GM12878 (cell line): ENCODE data around the gene HNRNPLL. TPM values are rescaled to one million over a fixed set of nuclear protein-coding genes. Genes with fewer than 3 reads are reported as not detected.

Source experiments
- ATAC-seq: fragments of 200-7000 bp; cut with Tn5 transposase; 3 replicates; pipeline ENCODE4 v1.9.1; 2020; ENCODE audit warnings: mild to moderate bottlenecking, moderate library complexity
- BruUV-seq: library from RNA; stranded (reverse); fragments of 400-500 nt; replicated peaks from 2 replicates; lab custom pipeline; 2021; lab: Mats Ljungman, UMichigan
- CTCF ChIA-PET: fragments of 300-600 bp; sonication (Branson Sonifier 250); formaldehyde crosslinking; extraction: SDS; loops from one replicate; lab custom pipeline; 2021; ENCODE audit warnings: inconsistent platforms; lab: Yijun Ruan, JAX
- POLR2A ChIA-PET: fragments of 350-600 bp; formaldehyde crosslinking; extraction: SDS; loops from one replicate; lab custom pipeline; 2021; ENCODE audit warnings: inconsistent platforms; lab: Charles Lee
- RAD21 ChIA-PET: fragments of 300-600 bp; sonication (Branson Sonifier 250); formaldehyde crosslinking; loops from one replicate; lab custom pipeline; 2023; ENCODE audit warnings: antibody characterized with exemption; ENCODE audit not compliant: unreplicated experiment; lab: Charles Lee
- SMC1A ChIA-PET: fragments of 300-600 bp; sonication (Branson Sonifier 250); formaldehyde crosslinking; loops from one replicate; lab custom pipeline; 2023; ENCODE audit not compliant: unreplicated experiment, uncharacterized antibody; lab: Charles Lee
- DNase-seq: peaks from one replicate; pipeline ENCODE4 v3.0.0-alpha.2; 2011; ENCODE audit warnings: low read depth, low spot score
- FAIRE-seq: peaks from 3 replicates; lab custom pipeline; 2011; peaks lifted over from hg19 to GRCh38; lab: Jason Lieb, UNC
- H2AFZ ChIP-seq: 2 replicates; pipeline ENCODE4 v1.6.0; 2011; ENCODE audit warnings: low read depth, low read length, control low read depth; ENCODE audit not compliant: control insufficient read depth
- H3K27ac ChIP-seq: 2 replicates; pipeline ENCODE4 v1.5.1; 2011; ENCODE audit warnings: control low read depth; ENCODE audit not compliant: control insufficient read depth, insufficient read depth
- H3K27me3 ChIP-seq, 2 experiments: replicated peaks in 1 of 2; 2 replicates each; pipeline versions ENCODE4 v1.6.0 to v1.6.1; 2011; ENCODE audit warnings: low read length in 1 of 2; ENCODE audit not compliant: control insufficient read depth in 2 of 2, insufficient read depth in 2 of 2
- H3K36me3 ChIP-seq, 2 experiments: 2 replicates each; pipeline ENCODE4 v1.5.1; 2011; ENCODE audit warnings: low read length in 1 of 2; ENCODE audit not compliant: control insufficient read depth in 2 of 2, insufficient read depth in 2 of 2
- H3K4me1 ChIP-seq: 2 replicates; pipeline ENCODE4 v1.6.1; 2011; ENCODE audit warnings: mild to moderate bottlenecking, low read length, moderate library complexity, mixed read lengths; ENCODE audit not compliant: control insufficient read depth, insufficient read depth
- H3K4me2 ChIP-seq: 2 replicates; pipeline ENCODE4 v1.6.0; 2011; ENCODE audit warnings: control low read depth; ENCODE audit not compliant: control insufficient read depth, insufficient read depth
- H3K4me3 ChIP-seq: fragments of 200-600 bp; sonication (generic); 2 replicates; pipeline ENCODE4 v1.5.1; 2016
- H3K79me2 ChIP-seq: 2 replicates; pipeline ENCODE4 v1.6.0; 2011; ENCODE audit warnings: low read length; ENCODE audit not compliant: control insufficient read depth, insufficient read depth
- H3K9ac ChIP-seq: 2 replicates; pipeline ENCODE4 v1.8.0; 2011; ENCODE audit warnings: low read length, control low read depth, mixed read lengths; ENCODE audit not compliant: control insufficient read depth, insufficient read depth
- H3K9me3 ChIP-seq: replicated peaks from 3 replicates; pipeline ENCODE4 v1.5.1; 2011; ENCODE audit warnings: mild to moderate bottlenecking, low read length; ENCODE audit not compliant: control insufficient read depth, insufficient read depth
- H4K20me1 ChIP-seq: 2 replicates; pipeline ENCODE4 v1.6.0; 2011; ENCODE audit not compliant: control insufficient read depth, insufficient read depth
- CHD1 ChIP-seq: IDR thresholded peaks from 2 replicates; pipeline ENCODE4 v1.6.1; 2012; ENCODE audit warnings: low read depth, low read length, improper control_type of control experiment
- FOXM1 ChIP-seq: IDR thresholded peaks from 2 replicates; pipeline ENCODE4 v1.6.1; 2012; ENCODE audit warnings: low read depth, mild to moderate bottlenecking, inconsistent platforms, low read length, moderate library complexity
- RAD21 ChIP-seq: IDR thresholded peaks from 2 replicates; pipeline ENCODE4 v1.6.1; 2011; ENCODE audit warnings: mild to moderate bottlenecking, low read depth, low read length, moderate library complexity; ENCODE audit not compliant: insufficient read depth
- TCF7 ChIP-seq: IDR thresholded peaks from 2 replicates; pipeline ENCODE4 v1.6.1; 2014; ENCODE audit warnings: antibody characterized with exemption, borderline replicate concordance
- ZNF274 ChIP-seq: IDR thresholded peaks from one replicate; pipeline ENCODE4 v1.8.0; 2011; ENCODE audit not compliant: insufficient read length, insufficient read depth
- WGBS: methylation state at CpG from one replicate; pipeline ENCODE4 v1.1.6; 2016; ENCODE audit warnings: low lambda C conversion rate; ENCODE audit not compliant: insufficient replicate concordance, insufficient coverage; ENCODE audit errors: missing lambda C conversion rate; 5-methylcytosine and 5-hydroxymethylcytosine counted together
- in situ Hi-C: fragments of 300-500 bp; cut with MboI; formaldehyde crosslinking; loops from 9 replicates; pipeline ENCODE4 v1.14.3; 2018; ENCODE audit warnings: mixed read lengths
- intact Hi-C: fragments of 100-400 bp; cut with micrococcal nuclease; formaldehyde crosslinking; loops from one replicate; pipeline ENCODE4 v1.14.2; 2022; ENCODE audit not compliant: unreplicated experiment
- polyA plus RNA-seq, 11 experiments: library from polyadenylated mRNA; depleted of rRNA in 4 of 11; unstranded in 6 of 11; stranded (reverse) in 5 of 11; fragments of >200 nt; fragmentation: Nextera tagmentation in 4 of 11; fragmentation: Illumina TruSeq in 1 of 11; extraction: Ambion mirVana in 4 of 11; extraction: Trizol in 1 of 11; gene quantifications; 1 replicate in 1 of 11; 2 replicates in 10 of 11; pipeline versions ENCODE4 v1.2.1 to v1.2.3, GENCODE V29; 2011 to 2016; ENCODE audit warnings: inconsistent platforms in 2 of 11, missing spikeins in 2 of 11, low read depth in 1 of 11
- total RNA-seq, 4 experiments: library from RNA; depleted of rRNA in 3 of 4; stranded (reverse); fragments of >200 nt in 3 of 4; fragmentation: Illumina TruSeq in 1 of 4; extraction: Trizol in 1 of 4; gene quantifications; 2 replicates each; pipeline versions ENCODE4 v1.2.1 to v1.2.3, GENCODE V29; 2013 to 2021
- TF ChIP-seq, protein P1 (sequence below): fragments of 150-350 bp; IDR thresholded peaks from 2 replicates; pipeline ENCODE4 v1.6.1; 2014; ENCODE audit warnings: mild to moderate bottlenecking, low read depth, low read length

The HNRNPLL gene
- total and polyA plus RNA-seq, 10 of the 15 experiments (the other 5 are each of a cell fraction or from before 2014, with no cell fraction given), result 0.98 to 27.1 (median 2.9) TPM

DNA sequence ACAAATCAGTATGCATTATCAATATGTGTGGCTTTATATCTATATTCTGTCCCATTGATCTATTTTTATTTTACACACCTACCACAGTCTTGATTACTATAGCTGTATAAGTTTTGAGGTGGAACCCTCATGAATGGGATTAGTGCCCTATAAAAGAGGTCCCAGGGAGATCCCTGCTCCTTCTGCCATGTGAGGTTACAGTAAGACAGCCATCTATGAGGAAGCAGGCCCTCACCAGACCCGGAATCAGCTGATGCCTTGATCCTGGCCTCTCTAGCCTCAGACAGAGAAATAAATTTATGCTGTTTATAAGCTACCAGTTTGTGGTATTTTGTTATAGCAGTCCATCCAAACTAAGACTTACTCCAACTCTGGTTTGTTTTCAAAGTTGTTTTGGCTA, 54.9 kb downstream of the HNRNPLL start:
- Histone ChIP-seq H3K4me2 (no peak overlapping the region), H3K36me3 (no peaks in the 10 kb centered on the region), H3K9ac (no peak overlapping the region)
- 7% methylated on average over 1 of the region's 1 CpG for WGBS
- TF ChIP-seq FOXM1 (no peak), RAD21 (no peak), CHD1 (no peak), TCF7 (no peak), ZNF274 (no peak)
- TF ChIP-seq, protein P1, sequence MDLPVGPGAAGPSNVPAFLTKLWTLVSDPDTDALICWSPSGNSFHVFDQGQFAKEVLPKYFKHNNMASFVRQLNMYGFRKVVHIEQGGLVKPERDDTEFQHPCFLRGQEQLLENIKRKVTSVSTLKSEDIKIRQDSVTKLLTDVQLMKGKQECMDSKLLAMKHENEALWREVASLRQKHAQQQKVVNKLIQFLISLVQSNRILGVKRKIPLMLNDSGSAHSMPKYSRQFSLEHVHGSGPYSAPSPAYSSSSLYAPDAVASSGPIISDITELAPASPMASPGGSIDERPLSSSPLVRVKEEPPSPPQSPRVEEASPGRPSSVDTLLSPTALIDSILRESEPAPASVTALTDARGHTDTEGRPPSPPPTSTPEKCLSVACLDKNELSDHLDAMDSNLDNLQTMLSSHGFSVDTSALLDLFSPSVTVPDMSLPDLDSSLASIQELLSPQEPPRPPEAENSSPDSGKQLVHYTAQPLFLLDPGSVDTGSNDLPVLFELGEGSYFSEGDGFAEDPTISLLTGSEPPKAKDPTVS, result no peak
- TF ChIP-seq, all 136 proteins: peak for 0
- Histone ChIP-seq H4K20me1 (no peaks in the 10 kb centered on the region), H3K4me3 (no peak overlapping the region), H3K27me3 (no peaks in the 10 kb centered on the region; a peak in 2 of 4 replicates), H3K79me2 (no peaks in the 10 kb centered on the region), H2AFZ (no peak overlapping the region), H3K9me3 (no peaks in the 10 kb centered on the region), H3K4me1 (no peaks in the 10 kb centered on the region), H3K27ac (no peak overlapping the region)
- RAD21 ChIA-PET, result interaction anchor here (0.6 kb wide), 1 partner anchor 29 kb away, joined by 3 read pairs; no protein-coding TSS in a partner anchor
- POLR2A ChIA-PET, result interaction anchor here (0.6 kb wide), 3 partner anchors 66 to 229 kb away, joined by 4 to 6 read pairs (median 4); no protein-coding TSS in a partner anchor
- CTCF ChIA-PET, result interaction anchor here (1.2 to 2.8 kb wide), 3 partner anchors 10 to 34 kb away, joined by 5 to 14 read pairs (median 9); no protein-coding TSS in a partner anchor
- ATAC-seq (no peak), DNase-seq (no peak), FAIRE-seq (no peak)
- no TSS peak for BruUV-seq
- in situ Hi-C loops (no loop called here), intact Hi-C loops (no loop called here)
- SMC1A ChIA-PET, result interaction anchor here (0.7 to 1.5 kb wide), 5 partner anchors 22 to 40 kb away, joined by 3 to 6 read pairs (median 3); no protein-coding TSS in a partner anchor
